RWPE2 (cell line): ENCODE results near the gene PCAT6.
A peak's percentile ranks its signal among the peaks of the same experiment; 100 is the strongest.
"Not testable (repeated sequence)": the region's sequence is repeated elsewhere in the genome, so short reads cannot be mapped to it uniquely, and the experiment has no call there.

Source experiments
- ATAC-seq: fragments of 200-7000 bp; cut with Tn5 transposase; 3 replicates; pipeline ENCODE4 v1.9.1; 2021; ENCODE audit warnings: low read depth
- DNase-seq: peaks from one replicate; pipeline ENCODE4 v3.0.0-alpha.2; 2020; ENCODE audit warnings: low spot score
- H3K27ac ChIP-seq: fragments of 450-650 bp; 2 replicates; pipeline ENCODE4 v1.5.1; 2017; ENCODE audit warnings: mild to moderate bottlenecking; ENCODE audit not compliant: poor library complexity, severe bottlenecking
- H3K27me3 ChIP-seq: fragments of 250-450 bp; sonication (Bioruptor Pico); 2 replicates; pipeline ENCODE4 v1.5.1; 2021; ENCODE audit warnings: mild to moderate bottlenecking, moderate library complexity; ENCODE audit not compliant: insufficient read depth, poor library complexity, severe bottlenecking
- H3K36me3 ChIP-seq: fragments of 250-450 bp; sonication (Bioruptor Pico); 2 replicates; pipeline ENCODE4 v1.5.1; 2020; ENCODE audit warnings: low read depth, mild to moderate bottlenecking, moderate library complexity
- H3K4me1 ChIP-seq: fragments of 250-450 bp; sonication (Bioruptor Pico); 2 replicates; pipeline ENCODE4 v1.5.1; 2021; ENCODE audit warnings: mild to moderate bottlenecking, moderate library complexity; ENCODE audit not compliant: insufficient read depth, poor library complexity, severe bottlenecking
- H3K4me3 ChIP-seq: fragments of 250-450 bp; sonication (Bioruptor Pico); 2 replicates; pipeline ENCODE4 v1.5.1; 2021; ENCODE audit warnings: mild to moderate bottlenecking, moderate library complexity; ENCODE audit not compliant: severe bottlenecking
- H3K9me3 ChIP-seq: fragments of 250-450 bp; sonication (Bioruptor Pico); 2 replicates; pipeline ENCODE4 v1.5.1; 2021; ENCODE audit warnings: mild to moderate bottlenecking, moderate library complexity; ENCODE audit not compliant: severe bottlenecking
- TF ChIP-seq, protein P1 (sequence below): fragments of 450-650 bp; IDR thresholded peaks from one replicate; pipeline ENCODE4 v1.5.1; 2017; ENCODE audit warnings: mild to moderate bottlenecking, moderate library complexity; ENCODE audit not compliant: poor library complexity, severe bottlenecking

Gene PCAT6

DNA sequence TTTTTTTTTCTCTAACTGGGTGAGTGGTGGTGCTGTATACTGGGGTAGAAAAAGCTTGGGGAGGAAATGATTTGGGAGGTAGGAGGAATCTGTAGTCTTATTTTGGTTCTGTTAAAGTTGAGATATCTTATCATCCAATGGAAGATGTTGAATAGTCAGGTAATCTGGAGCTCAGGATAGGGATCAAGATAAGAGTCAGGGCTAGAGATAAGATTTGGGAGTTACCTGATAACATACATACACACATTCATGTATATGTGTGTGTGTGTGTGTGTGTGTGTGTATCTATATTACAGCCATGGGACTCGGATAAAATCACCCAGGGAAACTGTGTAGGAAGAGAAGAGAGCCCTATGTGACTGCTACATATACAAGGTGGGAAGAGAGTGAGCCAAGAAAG, 8.1 kb downstream of the PCAT6 start:
- DNase-seq: no peak
- Histone ChIP-seq H3K36me3 (no peaks in the 10 kb centered on the region), H3K27ac (no peak overlapping the region), H3K4me3 (no peak overlapping the region), H3K9me3 (no peaks in the 10 kb centered on the region), H3K27me3 (no peaks in the 10 kb centered on the region), H3K4me1 (peaks cover 4% of the 10 kb centered on the region)
- TF ChIP-seq, protein P1, sequence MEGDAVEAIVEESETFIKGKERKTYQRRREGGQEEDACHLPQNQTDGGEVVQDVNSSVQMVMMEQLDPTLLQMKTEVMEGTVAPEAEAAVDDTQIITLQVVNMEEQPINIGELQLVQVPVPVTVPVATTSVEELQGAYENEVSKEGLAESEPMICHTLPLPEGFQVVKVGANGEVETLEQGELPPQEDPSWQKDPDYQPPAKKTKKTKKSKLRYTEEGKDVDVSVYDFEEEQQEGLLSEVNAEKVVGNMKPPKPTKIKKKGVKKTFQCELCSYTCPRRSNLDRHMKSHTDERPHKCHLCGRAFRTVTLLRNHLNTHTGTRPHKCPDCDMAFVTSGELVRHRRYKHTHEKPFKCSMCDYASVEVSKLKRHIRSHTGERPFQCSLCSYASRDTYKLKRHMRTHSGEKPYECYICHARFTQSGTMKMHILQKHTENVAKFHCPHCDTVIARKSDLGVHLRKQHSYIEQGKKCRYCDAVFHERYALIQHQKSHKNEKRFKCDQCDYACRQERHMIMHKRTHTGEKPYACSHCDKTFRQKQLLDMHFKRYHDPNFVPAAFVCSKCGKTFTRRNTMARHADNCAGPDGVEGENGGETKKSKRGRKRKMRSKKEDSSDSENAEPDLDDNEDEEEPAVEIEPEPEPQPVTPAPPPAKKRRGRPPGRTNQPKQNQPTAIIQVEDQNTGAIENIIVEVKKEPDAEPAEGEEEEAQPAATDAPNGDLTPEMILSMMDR: no peak
- ATAC-seq: no peak

DNA sequence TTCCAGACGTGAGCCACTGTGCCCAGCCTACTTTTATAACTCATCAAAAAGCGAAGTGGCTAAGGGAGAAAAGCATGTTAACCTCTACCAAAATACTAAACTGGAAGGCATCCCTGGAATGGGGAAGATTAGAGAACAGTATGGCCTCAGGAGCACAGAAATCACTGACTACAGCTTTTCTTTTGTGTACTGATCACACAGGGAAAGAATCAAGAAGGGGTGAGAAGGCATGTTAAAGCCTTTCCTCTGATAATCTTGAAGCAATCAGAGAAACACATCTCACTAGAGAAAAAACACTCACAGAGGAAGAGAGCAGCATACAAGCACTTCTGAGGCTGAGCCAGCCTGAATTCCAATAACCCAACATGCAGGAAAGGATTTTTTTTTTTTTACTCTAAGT, 10.7 kb downstream of the PCAT6 start:
- H3K4me3 ChIP-seq: no peak overlapping the region
- no peaks in the 10 kb centered on the region for H3K27me3 ChIP-seq
- no peak overlapping the region for H3K27ac ChIP-seq
- H3K4me1 ChIP-seq: peaks cover 4% of the 10 kb centered on the region
- TF ChIP-seq, protein P1: no peak
- DNase-seq (no peak), ATAC-seq (peak; percentile 52)
- no peaks in the 10 kb centered on the region for H3K36me3 ChIP-seq
- H3K9me3 ChIP-seq: no peaks in the 10 kb centered on the region

DNA sequence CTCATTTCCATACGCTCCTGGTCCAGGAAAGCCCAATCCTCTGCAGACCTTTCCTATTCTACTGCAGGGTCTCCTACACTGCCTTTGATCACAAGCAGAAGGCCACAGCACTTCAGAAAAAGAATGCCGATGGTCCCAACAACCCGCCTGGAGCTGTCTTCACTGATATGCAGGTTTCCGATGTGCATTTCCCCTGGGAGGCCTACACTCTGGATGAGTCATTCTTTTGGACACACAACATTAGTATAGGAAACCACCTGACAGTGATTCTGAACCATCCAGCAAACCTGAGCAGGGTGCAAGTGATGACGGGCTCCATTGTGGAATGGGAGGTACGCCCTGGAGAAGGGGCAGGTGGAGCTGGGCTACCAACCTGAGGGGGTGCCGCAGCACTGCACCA, 15.0 kb downstream of the PCAT6 start:
- no peaks in the 10 kb centered on the region for H3K36me3 ChIP-seq
- peaks cover 4% of the 10 kb centered on the region for H3K4me1 ChIP-seq
- DNase-seq (no peak), ATAC-seq (no peak)
- TF ChIP-seq, protein P1: no peak
- H3K4me3 ChIP-seq: no peak overlapping the region
- H3K27me3 ChIP-seq: no peaks in the 10 kb centered on the region
- no peaks in the 10 kb centered on the region for H3K9me3 ChIP-seq
- no peak overlapping the region for H3K27ac ChIP-seq

DNA sequence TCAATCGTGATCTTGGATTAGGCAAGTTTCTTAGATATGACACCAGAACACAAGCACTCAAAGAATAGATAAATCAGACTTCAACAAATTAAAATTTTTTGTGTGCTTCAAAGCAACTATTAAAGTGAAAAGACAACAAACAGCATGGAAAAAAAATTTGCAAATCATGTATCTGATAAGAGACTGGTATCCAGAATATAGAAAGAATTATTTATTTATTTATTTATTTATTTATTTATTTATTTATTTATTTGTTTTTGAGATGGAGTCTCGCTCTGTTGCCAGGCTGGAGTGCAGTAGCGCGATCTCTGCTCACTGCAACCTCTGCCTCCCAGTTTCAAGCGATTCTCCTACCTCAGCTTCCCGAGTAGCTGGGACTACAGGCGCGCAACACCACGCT, 18.5 kb downstream of the PCAT6 start:
- H3K27ac ChIP-seq, H3K9me3 ChIP-seq, H3K4me3 ChIP-seq, DNase-seq, H3K27me3 ChIP-seq, H3K36me3 ChIP-seq, H3K4me1 ChIP-seq, ATAC-seq: not testable (repeated sequence)

DNA sequence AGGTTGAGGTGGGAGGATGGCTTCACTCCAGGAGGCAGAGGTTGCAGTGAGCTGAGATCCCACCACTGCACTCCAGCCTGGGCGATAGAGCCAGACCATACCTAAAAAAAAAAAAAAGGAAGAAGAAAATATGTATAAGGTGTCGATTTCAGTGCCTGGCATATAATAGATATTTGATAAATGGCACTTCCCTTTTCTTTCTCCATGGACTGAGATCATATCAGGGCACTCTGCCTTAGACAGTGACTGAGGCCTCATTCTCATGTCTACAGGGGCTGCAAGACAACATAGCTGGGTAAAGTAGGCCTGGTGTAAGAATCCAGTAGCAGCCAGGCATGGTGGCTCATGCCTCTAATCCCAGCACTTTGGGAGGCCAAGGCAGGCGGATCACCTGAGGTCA, 21.2 kb downstream of the PCAT6 start:
- H3K27ac ChIP-seq: no peak overlapping the region
- ATAC-seq: no peak
- TF ChIP-seq, protein P1: no peak
- peaks cover 9% of the 10 kb centered on the region for H3K4me1 ChIP-seq
- no peaks in the 10 kb centered on the region for H3K9me3 ChIP-seq
- H3K36me3 ChIP-seq: no peaks in the 10 kb centered on the region
- no peaks in the 10 kb centered on the region for H3K27me3 ChIP-seq
- no peak for DNase-seq
- no peak overlapping the region for H3K4me3 ChIP-seq
